Ascending aorta (tissue), 2 donors: ENCODE results near the gene TIMM8A. TPM values are rescaled to one million over a fixed set of nuclear protein-coding genes. Genes with fewer than 3 reads are reported as not detected.

ENCODE experiments used
- DNase-seq, 2 donors: peaks; one replicate each; pipeline ENCODE4 v3.0.0-alpha.2; 2019; ENCODE audit warnings: low spot score in 2 of 2
- H3K27ac ChIP-seq, 2 donors: fragments of 200-600 bp; sonication (generic); one replicate each; pipeline ENCODE4 v1.5.1; 2016 to 2017; ENCODE audit warnings: mild to moderate bottlenecking in 1 of 2
- H3K27me3 ChIP-seq: fragments of 200-600 bp; sonication (generic); one replicate; pipeline ENCODE4 v1.5.1; 2017
- H3K36me3 ChIP-seq, 2 donors: fragments of 200-600 bp; sonication (generic); one replicate each; pipeline ENCODE4 v1.5.1; 2016
- H3K4me1 ChIP-seq, 2 donors: fragments of 200-600 bp; sonication (generic); one replicate each; pipeline ENCODE4 v1.5.1; 2016 to 2017; ENCODE audit warnings: mild to moderate bottlenecking in 1 of 2
- H3K4me3 ChIP-seq, 2 donors: fragments of 200-600 bp; sonication (generic); one replicate each; pipeline ENCODE4 v1.5.1; 2016 to 2017; ENCODE audit warnings: mild to moderate bottlenecking in 1 of 2
- H3K9me3 ChIP-seq, 2 donors: fragments of 200-600 bp; sonication (generic); one replicate each; pipeline ENCODE4 v1.5.1; 2016
- CTCF ChIP-seq, 3 experiments: fragments of 200-600 bp in 2 of 3; fragments of 450-650 bp in 1 of 3; sonication (generic) in 2 of 3; IDR thresholded peaks; one replicate each; pipeline ENCODE4 v1.5.1; 2016 to 2019; ENCODE audit warnings: antibody characterized with exemption in 3 of 3, mild to moderate bottlenecking in 1 of 3, moderate library complexity in 1 of 3
- intact Hi-C: fragments of 100-400 bp; cut with DNase I; formaldehyde crosslinking; loops from one replicate; pipeline ENCODE4 v1.15.1; 2023
- total RNA-seq: library from RNA; depleted of rRNA; stranded (reverse); fragments of >200 nt; gene quantifications from one replicate; pipeline ENCODE4 v1.1.0, GENCODE V29; 2016

The TIMM8A gene
- total RNA-seq, 1 donor from 2014 or later, result not detected

GRCh38 chrX:101368800-101369199 is 20.3 kb upstream of the TIMM8A start:
- DNase-seq, result no peak
- intact Hi-C loops, result no loop called here
- H3K27ac ChIP-seq, result no peak overlapping the region
- H3K27me3 ChIP-seq, result no peaks in the 10 kb centered on the region
- no peak for TF ChIP-seq CTCF (IDR thresholded peaks at IDR 0.05)
- no peaks in the 10 kb centered on the region for H3K9me3 ChIP-seq
- no peak overlapping the region for H3K4me3 ChIP-seq
- H3K4me1 ChIP-seq, result no peaks in the 10 kb centered on the region
- H3K36me3 ChIP-seq, result no peaks in the 10 kb centered on the region

- intact Hi-C loops, result no loop called here
- Histone ChIP-seq H3K27ac (no peak overlapping the region), H3K4me3 (no peak overlapping the region), H3K9me3 (no peaks in the 10 kb centered on the region), H3K27me3 (no peaks in the 10 kb centered on the region), H3K36me3 (no peaks in the 10 kb centered on the region), H3K4me1 (no peaks in the 10 kb centered on the region)
- no peak for DNase-seq
- no peak for TF ChIP-seq CTCF (IDR thresholded peaks at IDR 0.05)
These were observed 16.8 kb upstream of the TIMM8A start for GRCh38 chrX:101365301-101365795.

GRCh38 chrX:101362757-101363156 is 14.2 kb upstream of the TIMM8A start:
- H3K4me1 ChIP-seq, result no peaks in the 10 kb centered on the region
- DNase-seq, result no peak
- no peaks in the 10 kb centered on the region for H3K9me3 ChIP-seq
- intact Hi-C loops, result no loop called here
- no peaks in the 10 kb centered on the region for H3K36me3 ChIP-seq
- no peak overlapping the region for H3K27ac ChIP-seq
- H3K4me3 ChIP-seq, result no peak overlapping the region
- no peak for TF ChIP-seq CTCF (IDR thresholded peaks at IDR 0.05)
- no peaks in the 10 kb centered on the region for H3K27me3 ChIP-seq

GRCh38 chrX:101362116-101362515 is 13.6 kb upstream of the TIMM8A start:
- intact Hi-C loops, result no loop called here
- H3K4me3 ChIP-seq, result no peak overlapping the region
- no peak for TF ChIP-seq CTCF (IDR thresholded peaks at IDR 0.05)
- H3K27me3 ChIP-seq, result no peaks in the 10 kb centered on the region
- H3K27ac ChIP-seq, result no peak overlapping the region
- no peak for DNase-seq
- no peaks in the 10 kb centered on the region for H3K4me1 ChIP-seq
- no peaks in the 10 kb centered on the region for H3K36me3 ChIP-seq
- no peaks in the 10 kb centered on the region for H3K9me3 ChIP-seq

- intact Hi-C loops, result no loop called here
- no peak for TF ChIP-seq CTCF (IDR thresholded peaks at IDR 0.05)
These were observed 11.8 kb upstream of the TIMM8A start for GRCh38 chrX:101360390-101360789.

GRCh38 chrX:101359966-101360365 is 11.4 kb upstream of the TIMM8A start:
- Histone ChIP-seq H3K4me3 (no peak overlapping the region), H3K9me3 (no peaks in the 10 kb centered on the region), H3K36me3 (no peaks in the 10 kb centered on the region), H3K4me1 (no peaks in the 10 kb centered on the region), H3K27ac (no peak overlapping the region), H3K27me3 (no peaks in the 10 kb centered on the region)
- no peak for TF ChIP-seq CTCF (IDR thresholded peaks at IDR 0.05)
- intact Hi-C loops, result no loop called here
- no peak for DNase-seq

More at GRCh38 chrX:101360390-101360789, 11.8 kb upstream of the TIMM8A start:
- DNase-seq, result no peak
- no peaks in the 10 kb centered on the region for H3K36me3 ChIP-seq
- H3K4me3 ChIP-seq, result no peak overlapping the region
- H3K27me3 ChIP-seq, result no peaks in the 10 kb centered on the region
- H3K27ac ChIP-seq, result no peak overlapping the region
- H3K9me3 ChIP-seq, result no peaks in the 10 kb centered on the region
- no peaks in the 10 kb centered on the region for H3K4me1 ChIP-seq
